ENCODE measurements around the gene RUFY4. TPM values are rescaled to one million over a fixed set of nuclear protein-coding genes. Genes with fewer than 3 reads are reported as not detected.

RUFY4 gene
- total RNA-seq, 1 donor from 2014 or later = 0.42 TPM

Other genes starting within 250 kb of the RUFY4 start
- gene TNS1, start 66.3 kb upstream of the RUFY4 start, total RNA-seq = 449 TPM
- 9.9 TPM for gene CXCR2, start 56.8 kb downstream of the RUFY4 start, total RNA-seq
- 7.2 TPM for gene CXCR1, start 97.7 kb downstream of the RUFY4 start, total RNA-seq
- gene ARPC2, start 147.9 kb downstream of the RUFY4 start, total RNA-seq = 323 TPM
- 34.8 TPM for gene GPBAR1, start 191.8 kb downstream of the RUFY4 start, total RNA-seq
- 89.7 TPM for gene AAMP, start 200.9 kb downstream of the RUFY4 start, total RNA-seq
- gene PNKD, start 201.3 kb downstream of the RUFY4 start, total RNA-seq = 51.5 TPM
- 516 TPM for gene TMBIM1, start 223.2 kb downstream of the RUFY4 start, total RNA-seq

Data from mesenteric fat pad (tissue), 1 donor.